ENCODE results near the gene NCL. TPM values are rescaled to one million over a fixed set of nuclear protein-coding genes. Genes with fewer than 3 reads are reported as not detected.

The NCL gene
- total and polyA plus RNA-seq, 2 of the 13 experiments (the other 11 are each of a cell fraction or from before 2014, with no cell fraction given), result 105 to 779 TPM

GRCh38 chr2:231418820-231419640 is 45.3 kb downstream of the NCL start (continued):
- peak; percentile 30; the same call in 1 of the 2 replicates for TF ChIP-seq ZNF572 (CRISPR knock-in tag; IDR thresholded peaks at IDR 0.05)
- TF ChIP-seq TBX3 (IDR thresholded peaks at IDR 0.05; ENCODE audit: borderline replicate concordance), result no peak
- no peak for TF ChIP-seq HMGA1 (CRISPR knock-in tag; conservative IDR thresholded peaks at IDR 0.05)
- peak; percentile 83; the same call in 1 of the 2 replicates for TF ChIP-seq ZFP91 (CRISPR knock-in tag; IDR thresholded peaks at IDR 0.05; ENCODE audit: borderline replicate concordance)
- no peak for TF ChIP-seq ZNF431 (CRISPR knock-in tag; IDR thresholded peaks at IDR 0.05; ENCODE audit: borderline replicate concordance, low read depth)
- no peak for TF ChIP-seq RERE (CRISPR knock-in tag; IDR thresholded peaks at IDR 0.05; ENCODE audit: low read depth)
- no peak for TF ChIP-seq ZBTB43 (CRISPR knock-in tag; conservative IDR thresholded peaks at IDR 0.05)
- no peak for TF ChIP-seq TBL1XR1 (IDR thresholded peaks at IDR 0.05; ENCODE audit: borderline replicate concordance, low read length, partially characterized antibody)
- TF ChIP-seq FOXA1 (IDR thresholded peaks at IDR 0.05), result no peak
- TF ChIP-seq FOXA1 (CRISPR knock-in tag; IDR thresholded peaks at IDR 0.05), result no peak
- TF ChIP-seq ZSCAN31 (CRISPR knock-in tag; IDR thresholded peaks at IDR 0.05; ENCODE audit: low read depth), result peak; percentile 78
- no peak for TF ChIP-seq FUBP1 (CRISPR knock-in tag; IDR thresholded peaks at IDR 0.05; ENCODE audit: borderline replicate concordance)
- peak; percentile 94 for TF ChIP-seq ZNF263 (CRISPR knock-in tag; IDR thresholded peaks at IDR 0.05)
- 0 out of 2 replicates have a peak, but pooled peaks have one; percentile 21 for TF ChIP-seq ZSCAN29 (CRISPR knock-in tag; conservative IDR thresholded peaks at IDR 0.05)
- TF ChIP-seq ZNF362 (CRISPR knock-in tag; IDR thresholded peaks at IDR 0.05; ENCODE audit: borderline replicate concordance), result no peak
- no peak for TF ChIP-seq ZNF224 (CRISPR knock-in tag; IDR thresholded peaks at IDR 0.05)
- TF ChIP-seq HNRNPLL (IDR thresholded peaks at IDR 0.05; ENCODE audit: low read depth, low read length, poor library complexity, severe bottlenecking), result peak; percentile 73

Measured in HepG2 (cell line).